Renal cortex interstitium (tissue), 11 donors: ENCODE measurements around the gene ABLIM3. TPM values are rescaled to one million over a fixed set of nuclear protein-coding genes. Genes with fewer than 3 reads are reported as not detected.
"Not testable (repeated sequence)": the region's sequence is repeated elsewhere in the genome, so short reads cannot be mapped to it uniquely, and the experiment has no call there.

Experiments used
- DNase-seq, 11 donors: peaks; one replicate each; pipeline ENCODE4 v3.0.0-alpha.2; 2013; ENCODE audit warnings: low read depth in 9 of 11, low spot score in 4 of 11; ENCODE audit errors: extremely low read depth in 1 of 11
- polyA plus RNA-seq, 3 donors: library from polyadenylated mRNA; unstranded; fragments of 120-200 nt; gene quantifications; one replicate each; pipeline ENCODE4 v1.2.1, GENCODE V29; 2013; ENCODE audit not compliant: insufficient read length in 3 of 3

Gene ABLIM3
- polyA plus RNA-seq, 3 donors: 0.91 to 1.3 (median 1.3) TPM

GRCh38 chr5:149265068-149265465 is 123.8 kb downstream of the ABLIM3 start:
- DNase-seq: no peak

DNA sequence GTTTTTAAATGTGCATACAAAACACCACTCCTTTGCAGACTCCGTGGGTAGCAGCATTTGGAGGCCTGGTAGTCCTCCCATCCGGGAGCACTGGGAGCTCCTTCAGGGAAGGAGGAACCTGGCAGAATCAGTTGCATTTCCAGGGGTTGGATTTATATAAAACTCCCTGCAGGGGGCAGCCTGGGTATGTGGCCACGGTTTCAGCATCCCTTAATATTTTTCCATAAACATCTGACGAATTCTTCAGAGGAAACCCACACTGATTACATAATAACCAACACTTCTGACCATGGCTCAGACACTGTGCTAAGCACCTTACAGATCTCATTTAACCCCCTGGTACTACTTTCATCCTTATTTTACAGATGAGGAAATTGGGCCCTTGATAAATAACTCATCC is 124.3 kb downstream of the ABLIM3 start:
- DNase-seq: no peak

DNA sequence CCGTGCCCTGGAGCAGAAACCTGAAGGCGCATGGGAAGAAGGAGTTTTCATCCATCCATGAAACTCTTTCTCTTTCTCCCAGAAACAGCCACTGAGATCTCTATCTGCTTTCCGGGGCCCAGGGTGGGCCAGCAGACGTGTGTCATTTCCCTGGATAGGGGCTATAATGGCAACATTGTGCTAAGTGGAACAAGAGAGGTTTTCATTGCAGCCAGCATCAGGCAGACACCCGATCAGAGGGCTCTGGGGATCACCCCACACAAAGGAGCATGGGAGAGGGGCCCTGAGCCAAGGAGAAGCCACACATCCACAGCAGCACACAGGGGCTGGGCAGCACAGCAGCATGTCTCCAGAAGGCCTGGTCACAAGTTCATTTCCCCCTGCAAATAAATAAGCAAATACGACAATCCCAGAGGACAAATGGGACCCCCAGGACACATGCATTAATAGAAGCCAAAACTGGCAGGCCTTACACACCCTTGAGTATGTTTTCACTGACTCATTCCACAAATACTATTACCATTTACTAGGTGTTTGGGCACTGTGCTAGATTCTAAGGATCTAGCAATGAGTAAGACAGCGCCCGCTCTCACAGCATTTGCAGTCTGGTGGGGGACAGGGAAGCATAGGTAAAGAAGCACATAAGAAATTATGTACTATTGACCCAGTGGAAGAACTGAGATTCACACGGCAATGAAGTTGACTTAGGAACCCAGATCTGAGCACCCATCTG is 126.1 kb downstream of the ABLIM3 start:
- no peak for DNase-seq

GRCh38 chr5:149268928-149269557 is 127.8 kb downstream of the ABLIM3 start:
- no peak for DNase-seq

DNA sequence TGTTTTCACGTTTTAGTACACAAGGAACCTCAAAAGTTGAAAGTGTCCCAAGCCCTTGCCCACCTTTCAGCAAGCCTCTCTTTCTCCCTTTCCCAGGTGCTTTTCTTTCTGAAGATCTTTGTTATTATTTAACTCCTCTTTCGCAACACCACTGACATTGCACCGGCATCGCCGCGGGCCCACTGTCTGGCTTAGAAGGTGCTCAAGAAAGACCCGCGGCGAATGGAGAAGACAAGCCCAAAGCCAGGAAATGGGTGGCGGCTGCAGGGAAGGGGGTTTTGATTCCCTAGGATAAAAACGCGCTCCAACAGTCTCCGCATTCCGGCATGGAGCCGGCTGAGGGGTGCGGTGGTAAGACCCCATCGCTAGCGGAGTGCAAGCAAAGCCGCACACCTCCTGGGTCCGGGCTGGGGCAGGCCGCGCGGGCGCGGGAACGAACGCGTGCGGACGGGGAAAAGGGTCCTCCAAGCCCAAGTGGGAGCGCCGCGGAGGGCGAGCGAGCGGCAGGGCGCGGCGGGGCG is 130.0 kb downstream of the ABLIM3 start:
- peak in 1 of 11 donors; percentile 22 for DNase-seq

DNA sequence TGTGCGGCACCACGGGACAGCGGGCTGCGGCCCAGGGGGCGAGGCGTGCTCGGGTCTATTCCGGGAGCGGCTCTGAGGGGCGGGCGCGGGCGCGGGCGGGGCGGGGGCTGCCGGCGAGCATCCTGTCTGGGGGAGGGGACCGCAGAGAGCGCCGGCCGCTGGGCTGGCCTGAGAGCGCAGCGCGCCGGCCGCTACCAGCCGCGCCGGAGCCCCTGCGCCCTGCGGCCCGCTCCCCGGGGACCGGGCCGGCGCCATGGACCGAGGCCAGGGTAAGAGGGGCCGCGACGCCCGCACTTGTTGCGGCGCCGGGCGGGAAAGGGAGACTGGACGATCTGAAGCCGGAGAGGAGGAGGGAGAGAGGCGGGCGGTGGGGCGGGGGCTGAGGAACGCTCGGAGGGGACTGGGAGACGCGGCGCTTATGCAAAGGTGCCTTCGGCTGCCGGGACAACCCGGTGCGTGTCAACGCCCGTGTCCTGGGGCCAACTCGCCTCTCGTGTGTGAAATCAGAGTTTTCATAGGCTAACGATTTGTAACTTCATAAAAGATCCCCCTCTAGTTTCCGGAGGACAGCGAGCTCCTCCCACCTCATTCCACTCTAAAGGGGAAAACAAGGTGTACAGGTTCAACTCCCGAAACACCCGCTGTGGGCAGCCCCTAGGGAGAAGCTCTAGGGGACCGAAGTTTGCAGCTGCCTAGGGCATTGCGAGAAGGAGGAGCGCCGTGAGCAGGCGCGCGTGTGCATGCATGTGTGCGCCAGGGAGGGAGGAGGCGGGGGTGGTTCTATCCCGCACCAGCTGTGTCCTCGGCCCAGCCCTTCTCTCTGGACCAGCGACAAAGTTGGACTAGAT is 130.6 kb downstream of the ABLIM3 start, which contains the start of gene AFAP1L1:
Gene AFAP1L1, plus strand, starts transcription at position 144 of the 848 bp plus-strand sequence. Its CDS starts 110 bp downstream, at position 254.
- peak in 1 of 11 donors; percentile 34 for DNase-seq

DNA sequence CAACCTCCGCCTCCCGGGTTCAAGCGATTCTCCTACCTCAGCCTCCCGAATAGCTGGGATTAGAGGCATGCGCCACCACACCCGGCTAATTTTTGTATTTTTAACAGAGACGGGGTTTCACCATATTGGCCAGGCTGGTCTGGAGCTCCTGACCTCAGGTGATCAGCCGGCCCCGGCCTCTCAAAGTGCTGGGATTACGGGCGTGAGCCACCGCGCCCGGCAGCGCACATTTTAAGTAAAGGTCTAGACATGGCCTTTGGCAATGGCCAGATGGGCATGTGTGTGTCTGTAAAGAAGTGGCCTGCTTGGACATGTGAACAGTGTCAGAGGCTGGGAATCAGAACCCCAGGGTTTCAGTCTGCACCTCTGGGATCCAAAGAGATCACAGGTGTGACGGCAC is 131.5 kb downstream of the ABLIM3 start:
- DNase-seq: not testable (repeated sequence)

- DNase-seq: no peak
Measured at GRCh38 chr5:149273237-149273636, 131.9 kb downstream of the ABLIM3 start.

DNA sequence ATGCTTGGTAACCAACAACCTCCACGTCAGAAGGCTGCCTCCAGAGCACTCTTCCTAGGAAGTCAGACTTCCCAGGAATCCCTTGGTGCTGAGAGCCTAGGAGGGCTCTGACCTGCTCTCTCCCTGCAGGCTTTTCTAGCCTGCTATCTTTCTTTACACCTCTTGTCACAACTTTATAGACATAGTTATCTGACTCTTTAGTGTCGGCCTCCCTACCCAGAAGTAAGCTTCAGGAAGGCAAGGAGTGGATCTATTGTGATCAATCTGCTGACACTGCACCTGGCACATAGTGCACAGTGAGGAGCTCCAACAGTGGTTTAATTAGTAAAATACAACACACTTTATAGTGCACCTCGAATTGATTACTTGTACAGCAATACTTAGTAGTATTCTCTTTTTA is 132.7 kb downstream of the ABLIM3 start:
- DNase-seq: no peak

DNA sequence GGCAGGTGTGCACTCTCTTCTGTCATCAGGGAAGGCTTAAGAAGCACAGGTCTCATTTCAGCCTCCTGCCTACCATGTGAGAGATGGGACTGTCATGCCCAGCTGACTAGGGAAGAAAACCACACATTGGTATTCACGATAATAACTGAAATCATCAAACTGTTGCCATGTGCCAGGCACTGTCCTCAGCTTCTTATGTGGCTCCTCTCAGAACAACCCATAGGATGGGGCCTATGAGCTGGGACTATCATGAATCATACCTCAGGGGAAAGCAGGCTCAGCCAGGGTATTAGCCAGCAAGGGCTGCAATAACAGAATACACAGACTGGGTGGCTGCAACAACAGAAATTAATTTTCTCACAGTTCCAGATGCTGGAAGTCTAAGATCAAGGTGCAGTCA is 133.6 kb downstream of the ABLIM3 start:
- no peak for DNase-seq

- no peak for DNase-seq
Measured at GRCh38 chr5:149277801-149278200, 136.5 kb downstream of the ABLIM3 start.

GRCh38 chr5:149278451-149279210 is 137.3 kb downstream of the ABLIM3 start:
- no peak for DNase-seq

GRCh38 chr5:149279661-149280060 is 138.4 kb downstream of the ABLIM3 start:
- no peak for DNase-seq

GRCh38 chr5:149280124-149280523 is 138.8 kb downstream of the ABLIM3 start:
- DNase-seq: no peak

- DNase-seq: no peak
Measured at GRCh38 chr5:149280802-149281201, 139.5 kb downstream of the ABLIM3 start.

GRCh38 chr5:149282027-149282965 is 141.0 kb downstream of the ABLIM3 start:
- DNase-seq: no peak

DNA sequence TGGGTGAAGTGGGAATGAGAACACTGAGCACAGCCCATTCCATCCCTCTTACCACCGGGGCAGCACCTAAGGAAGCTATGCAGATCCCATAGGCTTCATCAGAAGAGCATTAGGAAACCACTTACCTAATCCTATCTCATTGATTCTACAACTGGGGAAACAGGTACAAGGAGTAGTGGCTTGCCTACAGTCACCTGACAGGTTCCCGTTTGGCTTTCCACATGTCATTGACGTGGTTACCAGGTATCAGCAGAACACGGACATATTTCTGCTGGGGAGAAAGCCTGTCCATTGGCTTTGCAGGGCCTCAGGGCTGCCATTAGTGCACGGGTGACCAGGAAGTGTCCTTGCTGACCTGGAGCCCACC is 141.7 kb downstream of the ABLIM3 start:
- no peak for DNase-seq
